PC-3 (cell line): ENCODE results near the gene TUBG2.

Experiments
- CTCF ChIP-seq: fragments of 300-600 bp; sonication (generic); conservative IDR thresholded peaks from 2 replicates; pipeline ENCODE4 v1.5.1; 2017; ENCODE audit warnings: antibody characterized with exemption, low read depth, mild to moderate bottlenecking, low read length
- EZH2 ChIP-seq: fragments of 300-600 bp; sonication (generic); IDR thresholded peaks from one replicate; pipeline ENCODE4 v1.6.1; 2017; ENCODE audit warnings: antibody characterized with exemption, mild to moderate bottlenecking, low read length; ENCODE audit not compliant: unreplicated experiment
- EZH2phosphoT487 ChIP-seq: fragments of 300-600 bp; sonication (generic); IDR thresholded peaks from 2 replicates; pipeline ENCODE4 v1.6.1; 2018; ENCODE audit warnings: mild to moderate bottlenecking, antibody characterized with exemption, low read length, borderline replicate concordance

- no peak for TF ChIP-seq CTCF
- no peak for TF ChIP-seq EZH2phosphoT487
- no peak for TF ChIP-seq EZH2
Measured at GRCh38 chr17:42702446-42702845, 43.4 kb downstream of the TUBG2 start.
